HT-29 (cell line): ENCODE results near the gene SLC16A8. TPM values are rescaled to one million over a fixed set of nuclear protein-coding genes. Genes with fewer than 3 reads are reported as not detected.
A peak's percentile ranks its signal among the peaks of the same experiment; 100 is the strongest.

Experiments
- DNase-seq: peaks from one replicate; pipeline ENCODE4 v3.0.0-alpha.2; 2015; ENCODE audit warnings: low spot score
- total RNA-seq: library from RNA; depleted of rRNA; stranded (reverse); fragments of >200 nt; shearing (Covaris generic); gene quantifications from 2 replicates; pipeline ENCODE4 v1.2.3, GENCODE V29; 2014

SLC16A8 gene
- total RNA-seq, 1 experiment from 2014 or later, result not detected

DNA sequence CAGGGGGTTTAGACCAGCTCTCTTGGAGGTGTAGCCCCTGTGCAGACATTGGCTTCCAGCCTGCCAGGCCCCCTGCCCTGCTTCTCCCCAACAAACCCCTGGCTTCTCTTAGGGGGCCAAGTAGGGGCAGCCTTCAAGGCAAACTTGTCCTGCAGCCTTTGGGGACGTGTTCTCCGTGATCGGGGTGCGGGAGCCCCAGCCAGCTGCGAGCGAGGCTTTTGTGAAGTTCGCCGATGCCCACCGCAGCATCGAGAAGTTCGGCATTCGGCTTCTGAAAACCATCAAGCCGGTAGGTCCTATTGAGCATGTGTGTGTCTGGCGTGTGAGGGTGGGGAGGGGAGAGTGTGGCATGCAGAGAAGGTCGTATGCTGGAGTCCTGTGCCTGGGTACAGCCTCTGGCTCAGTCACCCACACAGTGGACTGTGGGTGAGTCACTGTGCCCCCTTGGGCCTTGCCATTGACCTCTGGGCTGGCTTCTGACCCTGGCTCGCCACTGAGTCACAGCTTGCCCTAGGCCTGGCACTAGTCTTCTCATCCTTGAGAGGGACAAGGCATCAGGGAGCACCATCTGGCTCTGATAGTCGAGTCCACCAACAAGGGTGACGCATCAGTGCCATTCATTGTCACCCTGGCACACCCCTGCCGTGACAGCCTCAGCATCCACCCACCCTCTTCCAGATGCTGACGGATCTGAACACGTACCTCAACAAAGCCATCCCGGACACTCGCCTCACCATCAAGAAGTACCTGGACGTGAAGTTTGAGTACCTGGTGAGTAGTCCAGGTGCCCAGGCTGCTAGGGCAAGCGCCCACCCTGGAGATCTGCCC is 11.4 kb downstream of the SLC16A8 start:
- no peak for DNase-seq

DNA sequence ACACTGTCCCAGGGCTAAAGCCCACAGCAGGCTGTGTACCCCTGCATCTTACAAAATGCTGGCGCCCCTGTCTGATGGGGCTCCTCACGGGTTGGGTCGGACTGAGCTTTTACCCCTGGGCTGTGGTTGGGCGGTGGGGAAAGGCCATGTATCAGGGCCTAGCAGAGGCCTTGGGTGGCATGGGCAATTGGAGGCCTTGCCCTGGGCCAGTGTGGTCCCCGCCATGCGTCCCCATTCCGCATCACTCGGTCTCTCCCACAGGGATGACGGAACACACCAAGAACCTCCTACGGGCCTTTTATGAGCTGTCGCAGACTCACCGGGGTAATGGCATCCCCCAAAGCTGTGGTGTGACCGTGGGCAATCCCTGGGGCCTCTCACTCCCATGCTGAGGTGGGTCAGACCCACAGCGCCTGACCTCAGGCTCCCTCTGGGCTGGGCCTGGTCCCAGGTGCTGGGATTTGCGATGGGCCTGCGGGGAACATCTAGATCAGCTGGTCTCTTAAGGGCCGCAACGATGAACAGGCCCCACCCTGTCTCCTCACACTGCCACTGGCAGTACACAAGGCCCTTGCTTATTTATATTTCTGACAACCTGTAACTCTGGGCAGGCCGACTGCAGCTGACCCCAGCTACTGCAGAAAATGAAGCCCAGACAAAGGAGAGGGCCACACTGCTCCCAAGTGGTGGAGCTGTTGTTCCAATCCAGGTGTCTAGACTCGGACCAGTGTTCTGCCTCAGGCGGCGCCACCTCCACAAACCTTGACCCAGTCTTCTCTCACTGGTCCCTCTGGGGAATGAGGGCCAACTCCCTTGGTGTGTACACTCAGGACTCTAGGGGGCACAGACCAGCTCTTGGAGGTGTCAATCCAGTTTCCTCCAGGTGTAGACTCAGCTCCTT is 12.3 kb downstream of the SLC16A8 start:
- DNase-seq, result no peak

DNA sequence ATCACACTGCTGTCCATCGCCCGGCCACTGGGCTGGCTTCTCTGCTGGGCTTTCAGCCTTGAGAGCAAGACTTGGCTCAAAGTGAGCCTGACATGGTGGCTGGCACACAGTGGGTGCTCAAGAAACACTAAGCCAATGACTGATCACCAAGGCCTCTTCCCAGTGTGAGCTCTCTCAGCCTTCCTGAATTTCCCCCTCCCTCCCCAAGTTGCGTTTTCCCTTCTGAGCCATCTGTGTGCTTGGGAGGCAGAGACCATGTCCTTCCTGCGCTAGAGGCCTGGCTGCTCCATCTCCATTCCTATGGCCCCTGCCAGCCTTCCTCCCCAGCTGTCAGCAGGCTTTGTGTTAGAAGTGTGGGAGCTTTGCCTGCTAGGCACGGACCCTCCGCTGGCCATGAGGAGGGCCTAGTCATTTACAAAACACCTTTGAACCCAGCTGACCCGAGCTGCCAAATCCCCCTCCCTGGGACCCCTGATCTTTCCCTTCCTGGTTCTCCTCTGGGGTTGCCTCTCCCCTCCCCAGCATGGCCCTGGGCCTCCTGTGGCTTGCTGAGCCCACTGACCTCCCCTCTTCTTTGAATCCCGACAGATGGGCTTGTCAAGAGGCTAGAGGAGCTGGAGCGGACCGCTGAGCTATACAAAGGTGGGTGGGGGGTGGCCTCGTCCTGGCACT is 13.6 kb downstream of the SLC16A8 start:
- no peak for DNase-seq

DNA sequence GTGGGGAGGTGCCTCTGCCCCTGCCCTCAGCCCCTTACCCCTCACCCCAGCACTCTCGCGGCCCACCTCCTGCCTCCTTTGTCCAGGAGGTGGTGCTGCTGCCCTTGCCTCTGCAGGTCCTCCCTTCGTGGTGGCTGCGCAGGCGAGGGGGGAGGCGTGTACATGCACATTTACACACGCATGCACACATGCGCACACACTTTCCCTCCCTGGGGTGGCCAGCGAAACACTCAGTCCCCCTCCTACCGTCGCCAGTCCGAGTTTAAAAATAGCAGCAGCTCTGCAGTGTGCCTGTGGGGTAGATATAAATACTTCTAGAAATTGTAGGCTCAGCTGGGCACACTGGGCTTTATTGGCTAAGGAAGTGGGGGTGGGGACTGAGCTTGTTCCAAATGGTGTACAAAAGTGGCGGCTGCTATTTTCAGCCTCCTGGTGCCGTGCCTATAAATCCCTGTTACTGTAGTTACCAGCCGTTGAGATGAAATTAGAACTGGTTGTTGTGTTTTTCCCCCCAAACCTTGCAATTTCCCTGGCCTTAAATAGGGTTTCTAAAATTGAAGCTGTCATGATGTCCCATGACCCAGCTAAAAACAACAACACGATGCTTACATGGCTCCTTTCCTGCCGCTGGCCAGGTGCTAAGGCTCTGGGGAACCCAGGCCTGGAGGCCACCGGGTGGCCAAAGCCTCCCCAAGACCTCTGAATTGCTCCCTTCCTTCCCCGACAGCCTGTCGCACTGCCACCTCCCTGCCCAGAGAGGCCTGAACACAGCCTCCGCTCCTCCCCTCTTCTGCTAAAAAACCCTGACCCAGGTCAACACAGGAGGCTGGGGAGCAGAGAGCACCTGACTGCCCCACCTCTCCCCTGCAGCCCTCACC is 14.4 kb downstream of the SLC16A8 start:
- no peak for DNase-seq

DNA sequence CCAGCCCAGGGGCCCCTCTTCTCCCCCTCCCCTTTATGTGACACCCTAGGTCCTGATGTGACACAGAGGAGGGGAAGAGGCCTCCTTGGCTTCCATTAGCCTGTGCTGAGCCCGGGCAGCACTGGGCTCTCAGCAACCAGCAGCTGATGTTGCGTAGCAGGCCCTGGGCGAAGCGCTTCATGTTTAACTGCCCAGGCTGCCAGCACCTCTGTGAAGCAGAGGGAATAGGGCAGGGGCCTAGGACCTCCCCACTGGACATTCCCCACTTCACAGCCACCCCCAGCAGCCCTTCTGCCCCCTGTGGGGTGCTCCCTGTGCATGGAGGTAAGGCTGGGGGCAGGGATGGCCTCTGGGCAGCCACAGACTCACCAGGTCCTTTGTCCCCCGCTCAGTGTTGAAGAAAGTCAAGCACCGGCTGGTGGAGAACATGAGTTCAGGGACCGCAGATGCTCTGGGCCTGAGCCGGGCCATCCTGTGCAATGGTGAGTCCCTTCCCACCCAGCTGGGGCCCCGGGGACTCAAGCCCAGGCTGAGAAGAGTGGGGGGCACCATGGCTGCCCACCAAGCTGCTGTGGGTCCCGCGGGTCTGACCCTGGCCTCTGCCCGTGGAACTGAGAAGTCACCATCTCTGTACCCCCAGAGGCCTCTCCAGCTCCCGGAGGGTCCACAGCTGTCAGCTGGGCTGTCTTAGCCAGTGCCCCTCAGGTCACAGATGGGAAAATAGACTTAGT is 15.2 kb downstream of the SLC16A8 start:
- DNase-seq, result no peak

DNA sequence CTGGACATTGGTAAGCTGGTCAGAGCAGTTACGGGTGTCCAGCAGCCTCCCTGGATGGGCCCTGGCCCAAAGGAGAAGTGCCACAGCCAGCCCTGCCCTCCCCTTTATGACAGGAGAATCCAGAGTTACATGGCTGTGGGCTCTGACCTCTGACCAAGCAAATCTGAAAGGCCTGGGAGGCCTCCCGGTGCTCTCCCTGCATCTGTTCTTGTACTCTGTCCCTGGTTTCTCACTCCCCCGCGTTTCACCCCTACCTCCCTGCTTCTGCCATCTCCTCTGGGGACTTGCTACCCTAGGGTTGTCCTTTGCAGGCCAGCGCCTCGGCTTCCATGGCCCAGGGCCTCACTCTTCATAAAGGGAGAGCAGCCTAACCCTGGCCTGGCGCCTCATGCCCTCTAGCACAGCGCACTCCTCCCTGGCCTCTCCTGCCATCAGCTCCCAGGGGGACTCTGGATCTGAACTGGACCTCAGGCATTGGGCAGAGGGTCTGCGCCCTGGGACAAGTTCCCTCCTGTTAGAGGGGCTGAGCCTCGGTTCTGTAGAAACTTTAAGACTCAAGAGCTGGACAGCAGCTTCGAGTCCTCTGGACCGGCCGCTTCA is 16.1 kb downstream of the SLC16A8 start:
- DNase-seq, result no peak

DNA sequence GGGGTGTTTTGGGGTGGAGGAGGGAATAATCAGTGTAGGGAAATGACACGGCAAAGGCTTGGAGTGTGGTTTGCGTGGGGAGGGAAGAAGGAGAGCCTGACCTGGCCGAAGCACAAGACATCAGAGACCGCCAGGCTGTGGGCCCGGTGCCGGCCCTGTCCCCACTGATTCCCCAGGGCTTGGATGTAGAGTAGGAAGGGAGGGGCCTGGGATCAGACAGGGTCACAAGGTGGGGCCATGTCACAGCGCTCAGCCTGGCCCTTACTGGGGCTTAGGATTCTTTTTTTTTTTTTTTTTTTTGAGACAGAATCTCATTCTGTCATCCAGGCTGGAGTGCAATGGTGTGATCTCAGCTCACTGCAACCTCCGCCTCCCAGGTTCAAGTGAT is 17.0 kb downstream of the SLC16A8 start:
- DNase-seq, result no peak

DNA sequence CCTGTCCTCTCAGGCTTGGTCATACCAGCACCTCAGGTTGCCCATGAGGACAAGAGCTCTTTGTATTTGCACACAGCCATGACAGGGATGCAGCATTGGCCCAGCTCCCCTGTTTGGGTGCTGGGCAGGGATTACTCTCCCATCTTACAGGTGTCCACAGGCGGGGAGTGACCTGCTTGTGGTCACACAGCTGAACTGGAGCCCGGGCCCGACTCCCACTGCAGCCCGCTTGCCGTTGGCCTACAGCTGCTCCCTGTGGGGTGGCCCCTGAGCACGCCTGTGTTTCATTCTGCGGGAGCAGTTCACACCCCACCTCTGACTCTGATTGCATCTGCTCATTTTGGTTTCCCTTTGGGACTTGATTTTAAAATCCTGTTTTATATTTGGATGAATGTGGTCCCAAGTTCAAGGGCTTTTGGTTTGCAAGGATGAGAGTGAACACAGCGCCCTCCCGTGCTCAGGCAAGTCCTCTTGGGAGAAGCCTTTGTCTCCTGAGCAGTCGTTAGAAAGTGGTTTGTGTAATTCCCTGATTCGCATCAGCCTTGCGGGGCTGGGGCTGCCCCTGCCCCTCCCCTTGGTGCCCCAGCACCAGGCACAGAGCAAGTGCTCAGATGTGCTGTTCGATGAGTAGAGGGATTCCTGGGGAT is 17.5 kb downstream of the SLC16A8 start:
- DNase-seq, result no peak

DNA sequence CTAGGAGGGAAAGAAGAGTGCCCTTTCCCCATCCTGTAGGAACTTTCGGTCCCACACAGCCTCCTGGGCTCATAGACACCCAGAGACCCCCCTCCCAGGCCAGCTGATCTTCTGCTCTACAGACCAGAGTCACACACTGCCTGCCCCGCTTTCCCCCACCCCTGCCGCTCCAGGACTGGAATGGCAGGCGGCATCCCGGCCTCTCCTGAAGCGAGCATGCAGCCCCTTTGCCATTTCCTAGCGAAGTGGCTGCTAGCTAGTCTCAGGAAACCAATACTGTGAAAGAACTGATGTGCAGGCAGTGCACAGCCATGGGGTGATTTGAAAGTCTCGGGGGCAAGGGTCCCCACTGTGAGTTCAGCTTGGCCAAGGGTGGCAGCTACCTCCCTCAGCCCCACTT is 18.4 kb downstream of the SLC16A8 start:
- DNase-seq, result no peak

DNA sequence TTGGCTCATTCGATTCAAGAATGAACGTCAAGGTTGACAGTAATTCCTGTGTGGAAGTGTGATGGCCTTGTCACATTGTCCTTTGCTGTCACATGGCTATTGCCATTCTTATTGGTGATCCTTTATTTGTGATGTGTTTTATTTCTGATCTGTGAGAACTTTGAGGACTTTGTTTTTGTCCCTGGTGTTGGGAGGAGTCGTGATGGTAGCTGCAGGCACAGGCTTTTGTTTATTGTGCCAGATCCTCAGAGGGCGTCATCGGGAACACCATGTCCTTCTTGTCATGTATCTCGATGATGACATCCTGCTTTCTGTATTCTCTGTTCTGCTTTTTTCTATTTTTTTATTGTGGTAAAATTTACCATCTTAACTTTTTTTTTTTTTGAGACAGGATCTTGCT is 21.2 kb downstream of the SLC16A8 start:
- DNase-seq, result no peak

DNA sequence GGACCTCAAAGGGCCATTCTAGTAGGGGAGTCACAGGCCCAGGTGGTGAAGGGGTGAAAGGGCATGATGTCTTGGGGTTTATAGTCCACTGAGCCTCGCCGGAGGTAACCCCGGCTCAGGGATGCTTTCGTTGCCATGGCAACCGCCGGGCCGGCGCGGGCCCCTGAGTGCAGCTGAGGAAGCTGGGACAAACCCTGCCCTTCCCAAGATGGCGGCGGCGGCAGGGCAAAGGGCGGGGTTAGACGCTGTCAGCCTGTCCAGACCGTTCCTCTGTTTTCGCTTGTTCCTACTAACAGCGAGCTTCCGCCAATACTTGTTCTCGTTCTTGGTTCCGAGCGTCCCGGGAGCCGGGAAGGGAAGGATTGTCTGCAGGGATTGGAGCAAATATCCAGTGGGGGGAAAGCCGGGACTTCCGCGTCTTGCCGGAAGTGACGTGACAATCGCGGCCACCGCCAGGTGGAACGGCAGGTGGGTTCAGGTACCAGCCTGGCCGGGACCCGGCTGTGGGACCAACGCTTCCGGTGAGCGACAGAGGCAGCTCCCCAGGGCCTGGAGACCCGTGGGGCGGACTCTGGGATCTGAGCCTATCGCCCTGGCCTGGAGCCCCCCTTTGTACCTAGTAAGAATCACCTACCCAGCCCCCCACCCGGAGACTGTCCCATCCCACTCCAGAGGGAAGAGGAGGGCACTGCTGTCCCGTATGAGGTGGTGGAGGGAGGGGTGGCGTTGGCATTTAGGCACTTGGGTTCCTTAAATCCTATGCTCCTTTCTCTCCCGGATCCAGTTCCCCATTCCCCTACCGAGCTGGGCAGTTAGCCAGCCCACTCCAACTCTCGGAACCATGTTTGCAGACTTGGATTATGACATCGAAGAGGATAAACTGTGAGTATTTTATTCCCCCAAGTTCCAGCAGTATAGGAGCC is 26.8 kb downstream of the SLC16A8 start, which contains the start of gene PICK1:
PICK1 (plus strand) TSS at position 436 of the 923 bp plus-strand sequence; CDS start at position 842, 406 bp downstream.
- peak; percentile 82 for DNase-seq

DNA sequence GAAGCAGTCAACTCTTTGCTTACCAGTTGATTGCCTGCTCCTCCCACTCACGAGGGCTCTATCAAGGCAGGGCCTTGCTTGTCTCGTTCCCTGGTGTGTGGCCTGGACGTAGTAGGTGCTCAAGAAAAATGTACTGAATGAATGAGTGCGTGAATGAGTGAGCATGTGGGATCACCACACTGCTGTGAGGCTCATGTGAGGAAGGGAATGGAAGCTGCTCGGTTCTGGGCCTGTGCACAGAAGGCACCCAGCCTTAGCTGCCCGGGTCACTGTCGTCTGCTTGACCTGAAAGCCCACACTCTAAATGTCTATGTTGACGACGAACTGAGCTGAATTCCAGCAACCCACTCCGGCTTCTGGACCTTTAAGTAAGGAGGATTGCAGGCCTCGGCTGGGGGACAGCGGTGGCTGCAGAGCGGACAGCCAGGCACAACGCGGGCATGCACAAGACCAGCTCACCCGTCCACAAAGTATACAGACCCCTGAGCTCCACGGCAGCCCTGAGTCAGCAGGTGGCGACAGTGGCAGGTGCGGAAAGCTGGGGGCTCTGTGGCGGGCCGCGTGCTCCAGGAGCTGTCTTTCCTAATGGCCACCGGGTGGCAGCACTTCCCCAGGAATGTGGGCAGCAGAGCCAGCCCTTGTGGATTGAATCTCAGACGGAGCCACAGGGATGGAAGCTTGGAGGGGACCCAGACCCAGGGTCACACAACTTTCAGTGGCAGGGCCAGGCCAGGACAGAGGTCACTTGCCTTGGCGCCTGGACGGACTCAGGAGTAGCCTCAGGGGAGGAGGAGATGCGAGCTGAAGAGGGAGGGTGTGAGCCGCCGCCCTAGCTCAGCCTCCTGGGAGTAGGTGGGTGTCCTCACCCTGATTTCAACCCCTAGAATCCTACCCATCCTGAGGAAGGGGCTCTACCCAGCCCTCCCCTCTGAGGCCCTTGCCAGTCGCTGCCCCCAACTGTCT is 31.8 kb downstream of the SLC16A8 start:
- peak; percentile 85 for DNase-seq

DNA sequence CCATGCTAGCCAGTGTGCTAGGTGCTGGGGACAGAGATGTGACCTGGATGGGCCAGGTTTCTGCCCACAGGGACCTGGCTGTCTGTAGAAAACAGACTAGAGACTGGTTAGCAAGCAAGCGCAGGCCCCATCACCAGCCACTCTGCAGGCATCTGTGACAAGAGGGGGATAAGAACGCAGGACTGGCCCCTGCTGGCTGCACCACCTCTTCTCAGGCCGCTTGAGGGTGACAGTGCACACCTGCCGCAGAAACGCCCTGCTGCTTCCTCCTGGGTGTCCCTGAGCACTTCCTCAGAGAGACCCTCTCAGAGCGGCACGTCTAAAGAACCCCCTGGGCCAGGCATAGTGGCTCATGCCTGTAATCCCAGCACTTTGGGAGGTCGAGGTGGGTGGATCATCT is 32.7 kb downstream of the SLC16A8 start:
- DNase-seq, result no peak

DNA sequence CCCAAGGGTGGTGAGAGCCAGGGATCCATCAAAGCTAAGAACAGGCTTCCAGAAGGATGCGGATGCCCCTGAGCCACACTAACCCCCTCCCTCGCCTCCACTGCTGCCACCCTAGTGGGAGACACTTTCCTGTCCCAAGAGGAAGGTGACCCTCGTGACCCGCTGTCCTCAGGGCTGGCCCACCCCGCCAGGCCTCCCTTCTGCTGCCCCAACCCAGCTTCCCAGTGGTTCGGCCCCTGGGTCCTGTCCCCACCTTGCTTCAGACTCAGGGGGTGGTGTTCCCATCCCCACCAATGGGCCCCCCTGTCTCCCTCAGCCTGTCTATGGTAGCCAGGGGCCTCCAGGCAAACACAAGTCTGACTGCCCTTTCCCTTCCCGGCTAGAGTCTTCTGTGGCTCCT is 33.3 kb downstream of the SLC16A8 start:
- no peak for DNase-seq

DNA sequence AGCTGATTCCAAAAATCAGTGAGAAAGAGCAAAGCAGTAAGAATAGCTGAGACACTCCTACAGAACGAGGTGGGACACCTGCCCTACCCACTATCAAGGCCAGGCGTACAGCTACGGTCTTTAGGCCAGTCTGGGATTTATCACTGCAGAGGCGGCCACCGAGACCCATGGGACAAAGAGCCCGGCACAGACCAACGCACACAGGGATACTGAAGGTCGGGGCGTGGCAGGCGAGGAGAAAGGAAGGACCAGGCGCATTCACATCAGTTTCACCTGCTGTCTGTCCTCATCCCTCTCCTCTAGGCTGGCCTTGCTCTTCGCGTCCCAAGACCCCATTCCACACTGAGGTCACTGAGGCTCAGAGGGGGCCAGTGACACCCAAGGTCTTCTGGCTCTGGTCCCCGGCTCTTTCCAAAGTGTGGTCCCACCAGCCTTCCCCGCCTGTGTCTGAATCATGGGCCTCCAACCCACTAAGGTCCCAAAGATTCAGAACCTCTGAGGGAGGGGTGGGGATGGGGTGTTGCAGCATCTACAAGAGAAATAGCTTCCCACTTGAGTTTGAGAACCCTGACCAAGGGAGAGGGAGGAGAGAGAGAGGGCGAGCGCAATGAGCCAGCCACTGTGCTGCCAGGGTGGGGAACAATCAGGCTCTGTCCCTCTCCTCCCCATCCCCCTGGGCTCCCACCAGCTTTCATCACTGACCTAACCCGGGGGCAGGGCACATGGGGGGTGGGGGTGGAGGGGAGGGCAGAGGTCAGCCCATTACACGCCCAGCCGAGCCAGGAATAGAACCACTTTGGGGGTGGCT is 34.0 kb downstream of the SLC16A8 start:
- no peak for DNase-seq

DNA sequence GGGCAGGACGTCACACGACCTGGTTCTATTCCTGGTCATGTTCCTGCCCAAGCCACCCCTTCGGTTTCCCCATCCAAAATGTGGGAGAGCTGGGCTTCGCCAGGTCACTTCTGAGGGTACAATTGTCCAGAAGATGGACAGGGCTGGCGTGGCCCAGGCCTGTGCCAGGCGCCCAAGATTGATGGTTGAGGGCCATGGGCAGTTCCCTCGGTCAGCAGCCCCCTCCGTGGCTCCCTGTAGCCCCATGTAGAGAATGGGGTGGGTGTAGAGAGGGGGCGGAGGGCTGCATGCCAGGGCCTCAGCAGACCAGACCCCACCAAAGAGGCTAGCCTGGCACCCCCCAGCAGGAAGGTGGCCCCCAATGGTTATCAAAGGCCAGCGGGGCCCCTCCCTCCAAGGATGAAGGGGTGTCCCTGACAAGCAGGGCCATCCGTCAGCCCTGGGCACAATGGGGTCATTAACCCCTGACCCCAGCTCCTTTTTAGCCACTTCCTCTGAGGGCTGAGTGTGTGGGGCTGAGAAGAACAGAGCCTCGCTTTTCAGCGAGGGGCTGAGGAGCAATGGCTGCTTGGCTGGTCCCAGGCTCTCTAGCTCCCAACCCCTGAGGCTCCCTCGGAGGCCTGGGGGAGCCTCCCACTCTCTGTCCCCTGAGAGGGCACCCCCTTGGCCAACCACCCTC is 37.8 kb downstream of the SLC16A8 start:
- DNase-seq, result no peak
